Measurements from ENCODE around the gene PCNX1.

PCNX1 gene

DNA sequence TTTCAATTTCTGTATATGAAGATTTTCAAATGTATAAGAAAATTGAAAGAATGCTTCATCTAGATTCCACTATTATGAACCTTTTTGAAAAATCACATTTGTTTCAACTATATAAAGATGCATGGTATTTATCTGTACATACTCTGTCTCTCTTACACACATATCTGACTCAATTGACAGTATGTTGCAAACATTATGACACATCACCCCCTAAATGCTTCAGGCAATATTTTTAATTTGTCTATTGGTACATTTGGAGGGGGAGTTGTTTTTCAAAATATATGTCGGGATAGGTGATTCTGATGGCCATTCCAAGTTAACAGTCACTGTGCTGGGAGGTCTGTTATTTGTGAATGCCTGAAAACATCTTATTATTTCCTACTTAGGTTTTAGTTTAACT is 14.4 kb downstream of the PCNX1 start:
- no peaks in the 10 kb centered on the region for H3K27me3 ChIP-seq (replicated peaks; ENCODE audit: control insufficient read depth, insufficient read depth, low read length)
- TF ChIP-seq, protein P1, sequence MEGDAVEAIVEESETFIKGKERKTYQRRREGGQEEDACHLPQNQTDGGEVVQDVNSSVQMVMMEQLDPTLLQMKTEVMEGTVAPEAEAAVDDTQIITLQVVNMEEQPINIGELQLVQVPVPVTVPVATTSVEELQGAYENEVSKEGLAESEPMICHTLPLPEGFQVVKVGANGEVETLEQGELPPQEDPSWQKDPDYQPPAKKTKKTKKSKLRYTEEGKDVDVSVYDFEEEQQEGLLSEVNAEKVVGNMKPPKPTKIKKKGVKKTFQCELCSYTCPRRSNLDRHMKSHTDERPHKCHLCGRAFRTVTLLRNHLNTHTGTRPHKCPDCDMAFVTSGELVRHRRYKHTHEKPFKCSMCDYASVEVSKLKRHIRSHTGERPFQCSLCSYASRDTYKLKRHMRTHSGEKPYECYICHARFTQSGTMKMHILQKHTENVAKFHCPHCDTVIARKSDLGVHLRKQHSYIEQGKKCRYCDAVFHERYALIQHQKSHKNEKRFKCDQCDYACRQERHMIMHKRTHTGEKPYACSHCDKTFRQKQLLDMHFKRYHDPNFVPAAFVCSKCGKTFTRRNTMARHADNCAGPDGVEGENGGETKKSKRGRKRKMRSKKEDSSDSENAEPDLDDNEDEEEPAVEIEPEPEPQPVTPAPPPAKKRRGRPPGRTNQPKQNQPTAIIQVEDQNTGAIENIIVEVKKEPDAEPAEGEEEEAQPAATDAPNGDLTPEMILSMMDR (IDR thresholded peaks at IDR 0.05; ENCODE audit: insufficient read depth, low read length, poor library complexity, severe bottlenecking) = no peak
- no peaks in the 10 kb centered on the region for H3K36me3 ChIP-seq (ENCODE audit: control insufficient read depth, insufficient read depth, low read length)
- H3K4me3 ChIP-seq (replicated peaks; ENCODE audit: low read depth, low read length) = no peak overlapping the region
- no peak for DNase-seq (ENCODE audit: extremely low read depth, insufficient read length)

- H3K27me3 ChIP-seq (replicated peaks; ENCODE audit: control insufficient read depth, insufficient read depth, low read length) = no peaks in the 10 kb centered on the region
- no peaks in the 10 kb centered on the region for H3K36me3 ChIP-seq (ENCODE audit: control insufficient read depth, insufficient read depth, low read length)
- DNase-seq (ENCODE audit: extremely low read depth, insufficient read length) = no peak
- H3K4me3 ChIP-seq (replicated peaks; ENCODE audit: low read depth, low read length) = no peak overlapping the region
- TF ChIP-seq, protein P1 (IDR thresholded peaks at IDR 0.05; ENCODE audit: insufficient read depth, low read length, poor library complexity, severe bottlenecking) = no peak
Observed at GRCh38 chr14:70924521-70924920, 17.3 kb downstream of the PCNX1 start.

DNA sequence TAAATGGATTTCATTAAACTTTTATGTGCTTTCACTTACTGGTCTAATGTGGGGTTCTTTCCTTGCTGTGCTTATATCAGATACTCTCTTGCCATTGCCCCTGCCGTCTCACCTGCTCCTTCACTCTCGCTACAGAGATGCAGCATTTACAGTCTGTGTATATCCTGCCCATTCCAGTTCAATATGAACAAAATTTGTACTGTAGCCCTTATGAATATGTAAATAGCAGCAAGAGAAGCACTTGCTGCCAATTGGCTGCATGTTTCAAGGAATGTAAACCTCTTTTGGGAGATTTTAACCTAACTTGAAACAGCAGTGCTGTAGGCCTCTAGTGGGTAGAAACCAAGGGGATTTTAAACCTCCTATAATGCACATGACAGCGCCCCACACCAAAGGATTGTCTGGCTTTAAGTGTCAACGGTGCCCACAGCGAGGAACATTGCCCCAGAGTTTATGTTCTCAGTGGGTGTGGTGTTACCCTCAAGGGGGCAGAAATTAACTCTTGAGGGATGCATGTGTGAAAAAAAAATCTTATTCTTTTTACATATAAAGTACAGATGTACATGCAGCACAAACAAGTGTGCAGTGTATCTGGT is 19.1 kb downstream of the PCNX1 start:
- no peak for DNase-seq (ENCODE audit: extremely low read depth, insufficient read length)
- no peak overlapping the region for H3K4me3 ChIP-seq (replicated peaks; ENCODE audit: low read depth, low read length)
- TF ChIP-seq, protein P1 (IDR thresholded peaks at IDR 0.05; ENCODE audit: insufficient read depth, low read length, poor library complexity, severe bottlenecking) = no peak
- H3K36me3 ChIP-seq (ENCODE audit: control insufficient read depth, insufficient read depth, low read length) = no peaks in the 10 kb centered on the region
- H3K27me3 ChIP-seq (replicated peaks; ENCODE audit: control insufficient read depth, insufficient read depth, low read length) = no peaks in the 10 kb centered on the region

GRCh38 chr14:70931008-70931407 is 23.7 kb downstream of the PCNX1 start:
- Histone ChIP-seq H3K36me3 (ENCODE audit: control insufficient read depth, insufficient read depth, low read length) (no peaks in the 10 kb centered on the region), H3K4me3 (replicated peaks; ENCODE audit: low read depth, low read length) (no peak overlapping the region), H3K27me3 (replicated peaks; ENCODE audit: control insufficient read depth, insufficient read depth, low read length) (no peaks in the 10 kb centered on the region)
- TF ChIP-seq, protein P1 (IDR thresholded peaks at IDR 0.05; ENCODE audit: insufficient read depth, low read length, poor library complexity, severe bottlenecking) = no peak
- no peak for DNase-seq (ENCODE audit: extremely low read depth, insufficient read length)

- DNase-seq (ENCODE audit: extremely low read depth, insufficient read length) = no peak
- Histone ChIP-seq H3K36me3 (ENCODE audit: control insufficient read depth, insufficient read depth, low read length) (no peaks in the 10 kb centered on the region), H3K4me3 (replicated peaks; ENCODE audit: low read depth, low read length) (no peak overlapping the region), H3K27me3 (replicated peaks; ENCODE audit: control insufficient read depth, insufficient read depth, low read length) (no peaks in the 10 kb centered on the region)
- TF ChIP-seq, protein P1 (IDR thresholded peaks at IDR 0.05; ENCODE audit: insufficient read depth, low read length, poor library complexity, severe bottlenecking) = no peak
Observed at GRCh38 chr14:70934084-70934483, 26.8 kb downstream of the PCNX1 start.
